ENCODE results near the gene DDX10.

DNA sequence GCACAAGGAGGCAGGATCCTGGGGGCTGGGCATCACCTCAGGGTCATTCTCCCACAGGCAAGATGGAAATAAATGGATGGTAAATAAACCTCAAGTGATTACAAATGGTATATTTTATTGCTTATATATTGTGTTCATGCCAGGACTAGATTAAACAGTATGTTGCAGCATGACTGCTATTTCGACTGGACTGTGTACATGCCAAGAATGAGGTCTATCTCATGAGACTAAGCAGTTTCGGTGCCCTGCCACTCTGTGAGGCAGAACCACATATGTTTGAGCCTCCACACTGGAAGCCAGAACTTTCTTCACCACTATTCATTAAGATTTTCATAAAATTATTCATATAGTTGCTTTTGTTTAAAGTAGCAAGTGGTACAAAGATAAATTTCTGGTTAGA, 140.2 kb downstream of the DDX10 start:
- TF ChIP-seq, protein P1, sequence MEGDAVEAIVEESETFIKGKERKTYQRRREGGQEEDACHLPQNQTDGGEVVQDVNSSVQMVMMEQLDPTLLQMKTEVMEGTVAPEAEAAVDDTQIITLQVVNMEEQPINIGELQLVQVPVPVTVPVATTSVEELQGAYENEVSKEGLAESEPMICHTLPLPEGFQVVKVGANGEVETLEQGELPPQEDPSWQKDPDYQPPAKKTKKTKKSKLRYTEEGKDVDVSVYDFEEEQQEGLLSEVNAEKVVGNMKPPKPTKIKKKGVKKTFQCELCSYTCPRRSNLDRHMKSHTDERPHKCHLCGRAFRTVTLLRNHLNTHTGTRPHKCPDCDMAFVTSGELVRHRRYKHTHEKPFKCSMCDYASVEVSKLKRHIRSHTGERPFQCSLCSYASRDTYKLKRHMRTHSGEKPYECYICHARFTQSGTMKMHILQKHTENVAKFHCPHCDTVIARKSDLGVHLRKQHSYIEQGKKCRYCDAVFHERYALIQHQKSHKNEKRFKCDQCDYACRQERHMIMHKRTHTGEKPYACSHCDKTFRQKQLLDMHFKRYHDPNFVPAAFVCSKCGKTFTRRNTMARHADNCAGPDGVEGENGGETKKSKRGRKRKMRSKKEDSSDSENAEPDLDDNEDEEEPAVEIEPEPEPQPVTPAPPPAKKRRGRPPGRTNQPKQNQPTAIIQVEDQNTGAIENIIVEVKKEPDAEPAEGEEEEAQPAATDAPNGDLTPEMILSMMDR (IDR thresholded peaks at IDR 0.05): no peak
- no peak for TF ChIP-seq EP300 (IDR thresholded peaks at IDR 0.05)
